Measurements from ENCODE around the gene TIGD3. TPM values are rescaled to one million over a fixed set of nuclear protein-coding genes. Genes with fewer than 3 reads are reported as not detected.

The TIGD3 gene
- total and polyA plus RNA-seq, 2 of the 8 experiments (the other 6 are each of a cell fraction or from before 2014, with no cell fraction given), result 1.1 to 1.3 TPM

- TF ChIP-seq KDM5A (IDR thresholded peaks at IDR 0.05; ENCODE audit: low read length) (no peak), JUND (IDR thresholded peaks at IDR 0.05; ENCODE audit: low read length) (no peak), TBP (IDR thresholded peaks at IDR 0.05; ENCODE audit: low read depth, low read length) (no peak), EZH2 (IDR thresholded peaks at IDR 0.05; ENCODE audit: low read depth, low read length, severe bottlenecking) (no peak), SP2 (IDR thresholded peaks at IDR 0.05; ENCODE audit: low read length) (no peak), FOSL1 (IDR thresholded peaks at IDR 0.05; ENCODE audit: insufficient read depth, low read depth, low read length) (no peak)
Measured at GRCh38 chr11:65382804-65383368, 28.3 kb downstream of the TIGD3 start (continued).

Measured in H1 (cell line).